Glutamatergic neuron (in vitro differentiated cells): ENCODE measurements around the gene EVA1C. TPM values are rescaled to one million over a fixed set of nuclear protein-coding genes. Genes with fewer than 3 reads are reported as not detected.

Source experiments
- DNase-seq: peaks from one replicate; pipeline ENCODE4 v3.0.0; 2022
- H3K27ac Mint-ChIP-seq: one replicate; pipeline ENCODE4 v1.8.0; 2020; ENCODE audit warnings: mild to moderate bottlenecking, mixed read lengths, inconsistent platforms; ENCODE audit not compliant: unreplicated experiment
- H3K27me3 Mint-ChIP-seq: one replicate; pipeline ENCODE4 v1.8.0; 2020; ENCODE audit warnings: mild to moderate bottlenecking, moderate library complexity, mixed read lengths, inconsistent platforms; ENCODE audit not compliant: unreplicated experiment
- H3K36me3 Mint-ChIP-seq: one replicate; pipeline ENCODE4 v1.8.0; 2020; ENCODE audit warnings: mild to moderate bottlenecking, mixed read lengths, inconsistent platforms; ENCODE audit not compliant: unreplicated experiment
- H3K4me1 Mint-ChIP-seq: one replicate; pipeline ENCODE4 v1.8.0; 2020; ENCODE audit warnings: mild to moderate bottlenecking, low read depth, mixed read lengths, inconsistent platforms; ENCODE audit not compliant: unreplicated experiment
- H3K4me3 Mint-ChIP-seq: one replicate; pipeline ENCODE4 v1.8.0; 2020; ENCODE audit warnings: mild to moderate bottlenecking, mixed read lengths, inconsistent platforms; ENCODE audit not compliant: unreplicated experiment
- H3K9me3 Mint-ChIP-seq: one replicate; pipeline ENCODE4 v1.8.0; 2020; ENCODE audit warnings: mild to moderate bottlenecking, moderate library complexity, mixed read lengths, inconsistent platforms; ENCODE audit not compliant: unreplicated experiment
- total RNA-seq: library from RNA; stranded (reverse); fragmentation: NEBNext Ultra II Directional; extraction: Animal tissue kit (Norgen Biotek cat#: 25700); gene quantifications from one replicate; pipeline ENCODE4 v1.2.1, GENCODE V29; 2021; ENCODE audit not compliant: unreplicated experiment
- TF ChIP-seq, protein P1 (sequence below): fragments of 200-600 bp; sonication (generic); IDR thresholded peaks from one replicate; pipeline ENCODE4 v1.5.0; 2021; ENCODE audit not compliant: partially characterized antibody, unreplicated experiment

EVA1C gene
- total RNA-seq, 1 donor from 2014 or later, result 2.5 TPM

DNA sequence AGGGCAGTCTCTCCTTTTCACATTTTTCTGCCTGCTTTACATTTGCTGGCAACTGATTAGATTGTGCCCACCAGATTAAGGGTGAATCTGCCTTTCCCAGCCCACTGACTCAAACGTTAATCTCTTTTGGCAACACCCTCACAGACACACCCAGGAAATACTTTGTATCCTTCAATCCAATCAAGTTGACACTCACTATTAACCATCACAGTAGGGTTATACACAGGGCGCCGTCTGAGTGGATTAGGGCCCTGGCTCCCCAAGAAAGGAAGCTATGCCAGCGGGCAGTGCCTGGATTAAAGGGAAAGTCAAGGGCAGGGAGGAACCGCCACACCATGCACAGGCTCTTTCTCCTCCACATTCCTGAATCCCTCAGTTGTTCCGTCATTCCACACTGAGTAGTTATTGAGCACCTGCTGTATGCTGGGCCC is 56.2 kb downstream of the EVA1C start:
- Mint-ChIP-seq H3K27me3 (no peaks in the 10 kb centered on the region), H3K36me3 (peaks cover 4% of the 10 kb centered on the region), H3K4me3 (no peak overlapping the region), H3K9me3 (peaks cover under 1% of the 10 kb centered on the region), H3K27ac (no peak overlapping the region), H3K4me1 (no peaks in the 10 kb centered on the region)
- DNase-seq, result no peak
- TF ChIP-seq, protein P1, sequence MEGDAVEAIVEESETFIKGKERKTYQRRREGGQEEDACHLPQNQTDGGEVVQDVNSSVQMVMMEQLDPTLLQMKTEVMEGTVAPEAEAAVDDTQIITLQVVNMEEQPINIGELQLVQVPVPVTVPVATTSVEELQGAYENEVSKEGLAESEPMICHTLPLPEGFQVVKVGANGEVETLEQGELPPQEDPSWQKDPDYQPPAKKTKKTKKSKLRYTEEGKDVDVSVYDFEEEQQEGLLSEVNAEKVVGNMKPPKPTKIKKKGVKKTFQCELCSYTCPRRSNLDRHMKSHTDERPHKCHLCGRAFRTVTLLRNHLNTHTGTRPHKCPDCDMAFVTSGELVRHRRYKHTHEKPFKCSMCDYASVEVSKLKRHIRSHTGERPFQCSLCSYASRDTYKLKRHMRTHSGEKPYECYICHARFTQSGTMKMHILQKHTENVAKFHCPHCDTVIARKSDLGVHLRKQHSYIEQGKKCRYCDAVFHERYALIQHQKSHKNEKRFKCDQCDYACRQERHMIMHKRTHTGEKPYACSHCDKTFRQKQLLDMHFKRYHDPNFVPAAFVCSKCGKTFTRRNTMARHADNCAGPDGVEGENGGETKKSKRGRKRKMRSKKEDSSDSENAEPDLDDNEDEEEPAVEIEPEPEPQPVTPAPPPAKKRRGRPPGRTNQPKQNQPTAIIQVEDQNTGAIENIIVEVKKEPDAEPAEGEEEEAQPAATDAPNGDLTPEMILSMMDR, result no peak

DNA sequence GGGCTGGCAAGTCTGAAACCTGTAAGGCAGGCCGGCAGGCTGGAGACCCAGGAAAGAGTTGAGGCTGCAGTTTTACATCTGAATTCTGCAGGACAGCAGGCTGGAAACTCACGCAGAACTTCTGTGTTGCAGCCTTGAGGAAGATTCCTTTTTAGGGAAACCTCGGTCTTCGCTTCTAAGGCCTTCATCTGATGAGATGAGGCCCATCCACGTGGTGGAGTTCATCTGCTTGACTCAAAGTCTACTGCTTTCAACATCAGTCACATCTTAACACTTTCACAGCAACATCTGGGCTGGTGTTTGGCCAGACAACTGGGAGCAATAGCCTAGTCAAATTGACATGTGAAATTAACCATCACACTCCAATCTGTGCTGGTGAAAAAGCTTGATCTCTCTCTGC is 57.1 kb downstream of the EVA1C start:
- peaks cover 4% of the 10 kb centered on the region for H3K36me3 Mint-ChIP-seq
- TF ChIP-seq, protein P1, result no peak
- H3K27ac Mint-ChIP-seq, result no peak overlapping the region

DNA sequence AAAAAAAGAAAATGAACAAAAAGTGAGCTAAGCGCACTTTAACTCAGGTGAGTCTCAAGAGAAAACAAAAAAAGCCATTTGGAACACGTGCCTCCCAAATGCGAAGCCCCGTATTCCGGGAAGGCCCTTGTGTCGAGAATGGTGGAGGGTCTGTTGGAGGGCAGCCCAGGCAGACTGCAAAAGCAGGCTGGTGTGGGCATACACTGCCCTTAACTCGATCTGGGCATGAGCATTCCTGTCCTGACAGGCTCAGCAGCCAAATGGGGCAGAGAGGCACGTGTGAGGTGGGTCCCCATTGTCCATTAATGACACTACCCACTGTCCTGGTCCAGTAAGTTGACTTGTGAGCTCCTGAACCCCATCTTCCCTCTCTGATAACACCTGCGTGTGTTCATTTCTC is 57.7 kb downstream of the EVA1C start:
- H3K36me3 Mint-ChIP-seq, result peaks cover 4% of the 10 kb centered on the region
- no peak overlapping the region for H3K27ac Mint-ChIP-seq
- H3K27me3 Mint-ChIP-seq, result no peaks in the 10 kb centered on the region
- TF ChIP-seq, protein P1, result no peak
- no peak overlapping the region for H3K4me3 Mint-ChIP-seq
- H3K4me1 Mint-ChIP-seq, result no peaks in the 10 kb centered on the region
- DNase-seq, result no peak
- H3K9me3 Mint-ChIP-seq, result no peaks in the 10 kb centered on the region

More for the DNA sequence above, 57.1 kb downstream of the EVA1C start:
- Mint-ChIP-seq H3K4me3 (no peak overlapping the region), H3K9me3 (no peaks in the 10 kb centered on the region), H3K4me1 (no peaks in the 10 kb centered on the region), H3K27me3 (no peaks in the 10 kb centered on the region)
- no peak for DNase-seq

DNA sequence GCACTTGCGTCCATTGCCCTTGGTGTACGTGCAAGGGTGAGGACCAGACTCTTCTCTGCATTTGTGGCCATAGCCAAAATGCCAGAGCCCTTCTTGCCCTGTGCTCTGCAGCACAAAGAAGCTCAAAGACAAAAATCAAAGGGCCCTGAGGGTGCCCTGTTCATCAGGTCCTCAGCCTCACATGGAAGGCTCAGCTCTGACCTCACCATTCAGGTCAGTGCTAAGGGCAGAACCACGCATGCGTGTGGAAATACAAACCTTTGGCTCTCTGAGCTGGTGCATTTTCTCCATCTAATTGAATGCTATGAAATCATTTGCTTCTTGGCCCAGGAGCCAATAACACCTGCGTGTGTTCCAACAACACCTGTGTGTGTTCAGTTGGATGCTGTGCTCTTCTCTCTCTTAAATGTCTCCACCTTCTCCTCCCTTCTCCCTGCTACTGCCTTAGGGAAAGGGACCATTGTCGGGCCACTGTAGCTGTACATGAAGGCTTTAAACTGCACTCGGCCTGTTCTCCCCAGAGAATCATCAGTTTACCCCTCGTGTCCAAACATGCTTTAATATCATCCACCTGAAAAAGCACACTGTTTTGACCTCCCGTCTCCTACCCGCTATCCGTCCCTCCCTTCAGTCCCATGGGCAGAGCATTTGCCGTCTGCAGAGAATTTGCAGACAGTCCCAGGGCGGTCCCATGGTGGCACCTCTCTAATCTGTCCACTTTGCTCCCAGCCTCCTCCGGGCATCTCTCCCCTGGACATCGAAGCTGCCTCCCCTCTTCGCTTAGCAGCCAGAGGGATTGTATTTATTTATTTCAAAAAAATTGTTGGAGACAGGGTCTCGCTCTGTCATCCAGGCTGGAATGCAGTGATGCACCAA is 60.6 kb downstream of the EVA1C start:
- Mint-ChIP-seq H3K9me3 (no peaks in the 10 kb centered on the region), H3K27ac (no peak overlapping the region), H3K4me3 (no peak overlapping the region), H3K4me1 (peaks cover 3% of the 10 kb centered on the region), H3K27me3 (peaks cover 2% of the 10 kb centered on the region), H3K36me3 (peaks cover 4% of the 10 kb centered on the region)
- TF ChIP-seq, protein P1, result no peak
- DNase-seq, result no peak

DNA sequence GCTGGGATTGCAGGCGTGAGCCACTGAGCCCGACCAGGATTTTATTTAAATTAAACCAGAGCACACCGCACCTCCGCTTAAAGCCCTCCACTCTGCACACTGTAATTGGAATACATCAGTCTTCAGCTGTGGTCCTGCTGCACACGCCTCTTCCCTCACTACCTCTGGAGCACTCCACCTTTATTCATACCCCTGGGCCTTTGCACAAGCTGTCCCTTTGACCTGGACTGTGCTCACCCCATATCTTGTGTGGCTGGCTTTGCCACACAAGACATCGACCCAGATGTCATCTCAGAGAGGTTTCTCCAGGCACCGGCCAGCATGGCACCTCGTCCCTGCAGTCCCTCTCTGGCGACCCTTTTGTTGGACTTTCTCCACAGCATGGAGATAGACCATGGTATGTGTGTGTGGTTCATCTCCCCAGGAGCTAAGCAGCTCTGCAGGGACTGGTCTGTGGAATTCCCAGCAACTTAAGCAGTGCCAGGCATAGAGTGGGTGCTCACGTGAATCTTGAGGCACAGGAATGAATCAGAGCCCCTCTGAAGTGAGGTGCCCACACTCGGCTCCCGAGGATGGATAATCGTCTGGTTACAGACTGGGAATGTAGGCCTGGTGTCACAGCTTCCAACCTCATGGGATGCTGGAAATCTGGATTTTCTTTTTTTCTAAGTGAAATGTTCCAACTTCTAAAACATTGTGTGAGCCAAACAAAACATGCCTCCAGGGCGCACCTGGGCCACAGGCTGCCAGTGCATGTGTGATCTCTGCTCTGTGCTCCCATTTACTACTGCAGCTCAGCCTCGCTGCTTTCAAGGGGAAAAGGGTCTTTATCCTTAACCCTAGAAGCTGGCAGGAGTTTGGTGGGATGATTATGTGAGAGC is 61.9 kb downstream of the EVA1C start:
- Mint-ChIP-seq H3K27me3 (peaks cover 2% of the 10 kb centered on the region), H3K4me1 (peaks cover 3% of the 10 kb centered on the region), H3K36me3 (peaks cover 4% of the 10 kb centered on the region), H3K27ac (no peak overlapping the region), H3K4me3 (no peak overlapping the region), H3K9me3 (no peaks in the 10 kb centered on the region)
- TF ChIP-seq, protein P1, result no peak
- DNase-seq, result no peak
